SK-N-SH treated with all-trans-retinoic acid at 6 μM for 48 hours (cell line): ENCODE results near the gene CKLF.
"Not testable (repeated sequence)": the region's sequence is repeated elsewhere in the genome, so short reads cannot be mapped to it uniquely, and the experiment has no call there.

Experiments used
- ATAC-seq: fragments of 200-7000 bp; cut with Tn5 transposase; 3 replicates; pipeline ENCODE4 v1.9.1; 2020; ENCODE audit warnings: mild to moderate bottlenecking, moderate library complexity
- CREB5 ChIP-seq: fragments of 250-450 bp; sonication (Bioruptor Pico); IDR thresholded peaks from 2 replicates; pipeline ENCODE4 v1.5.1; 2020; ENCODE audit warnings: low read depth, mild to moderate bottlenecking, moderate library complexity
- CSDC2 ChIP-seq: fragments of 250-450 bp; sonication (Bioruptor Pico); IDR thresholded peaks from 2 replicates; pipeline ENCODE4 v1.5.0; 2020; ENCODE audit warnings: mild to moderate bottlenecking, moderate library complexity
- ESRRG ChIP-seq: fragments of 250-450 bp; sonication (Bioruptor Pico); IDR thresholded peaks from 2 replicates; pipeline ENCODE4 v1.6.1; 2021; ENCODE audit warnings: mild to moderate bottlenecking
- GLIS3 ChIP-seq: fragments of 250-450 bp; sonication (Bioruptor Pico); IDR thresholded peaks from 2 replicates; pipeline ENCODE4 v1.5.0; 2020; ENCODE audit warnings: mild to moderate bottlenecking, moderate library complexity
- ISL1 ChIP-seq: fragments of 250-450 bp; sonication (Bioruptor Pico); IDR thresholded peaks from 2 replicates; pipeline ENCODE4 v2.1.2; 2022; ENCODE audit warnings: mild to moderate bottlenecking, moderate library complexity
- OSR1 ChIP-seq: fragments of 250-450 bp; sonication (Bioruptor Pico); IDR thresholded peaks from 2 replicates; pipeline ENCODE4 v1.8.0; 2022; ENCODE audit warnings: moderate library complexity, mild to moderate bottlenecking, inconsistent platforms
- RARB ChIP-seq: fragments of 250-450 bp; sonication (Bioruptor Pico); IDR thresholded peaks from 2 replicates; pipeline ENCODE4 v1.8.0; 2021; ENCODE audit warnings: mild to moderate bottlenecking, moderate library complexity
- TCF4 ChIP-seq: fragments of 250-450 bp; sonication (Bioruptor Pico); IDR thresholded peaks from 2 replicates; pipeline ENCODE4 v1.8.0; 2021; ENCODE audit warnings: mild to moderate bottlenecking, moderate library complexity, borderline replicate concordance
- TOX ChIP-seq: fragments of 250-450 bp; sonication (Bioruptor Pico); IDR thresholded peaks from 2 replicates; pipeline ENCODE4 v1.8.0; 2021; ENCODE audit warnings: mild to moderate bottlenecking, moderate library complexity, borderline replicate concordance
- ZC3H10 ChIP-seq: fragments of 250-450 bp; sonication (Bioruptor Pico); IDR thresholded peaks from 2 replicates; pipeline ENCODE4 v1.5.1; 2021; ENCODE audit warnings: mild to moderate bottlenecking, moderate library complexity
- ZFP3 ChIP-seq: fragments of 250-450 bp; sonication (Bioruptor Pico); IDR thresholded peaks from 2 replicates; pipeline ENCODE4 v1.5.0; 2020; ENCODE audit warnings: mild to moderate bottlenecking, moderate library complexity
- ZFP30 ChIP-seq: fragments of 450-650 bp; formaldehyde crosslinking; IDR thresholded peaks from 2 replicates; pipeline ENCODE4 v1.5.0; 2022; ENCODE audit warnings: mild to moderate bottlenecking, moderate library complexity
- ZNF565 ChIP-seq: fragments of 450-650 bp; formaldehyde crosslinking; conservative IDR thresholded peaks from 2 replicates; pipeline ENCODE4 v1.5.0; 2020; ENCODE audit warnings: low read depth, mild to moderate bottlenecking, moderate library complexity
- ZNF70 ChIP-seq: fragments of 450-650 bp; formaldehyde crosslinking; IDR thresholded peaks from 2 replicates; pipeline ENCODE4 v1.5.0; 2020; ENCODE audit warnings: mild to moderate bottlenecking, moderate library complexity
- ZNF8 ChIP-seq: fragments of 450-650 bp; formaldehyde crosslinking; IDR thresholded peaks from 2 replicates; pipeline ENCODE4 v1.5.0; 2020; ENCODE audit warnings: mild to moderate bottlenecking, moderate library complexity
- TF ChIP-seq, protein P1 (sequence below): fragments of 250-450 bp; sonication (Bioruptor Pico); IDR thresholded peaks from 2 replicates; pipeline ENCODE4 v1.8.0; 2020; ENCODE audit warnings: mild to moderate bottlenecking, moderate library complexity, borderline replicate concordance
- TF ChIP-seq, protein P2 (sequence below): fragments of 250-450 bp; sonication (Bioruptor Pico); IDR thresholded peaks from 2 replicates; pipeline ENCODE4 v1.8.0; 2021; ENCODE audit warnings: low read depth, mild to moderate bottlenecking, moderate library complexity, borderline replicate concordance
- TF ChIP-seq, protein P3 (sequence below): fragments of 250-450 bp; sonication (Bioruptor Pico); IDR thresholded peaks from 2 replicates; pipeline ENCODE4 v1.5.0; 2020; ENCODE audit warnings: mild to moderate bottlenecking, moderate library complexity

Gene CKLF

DNA sequence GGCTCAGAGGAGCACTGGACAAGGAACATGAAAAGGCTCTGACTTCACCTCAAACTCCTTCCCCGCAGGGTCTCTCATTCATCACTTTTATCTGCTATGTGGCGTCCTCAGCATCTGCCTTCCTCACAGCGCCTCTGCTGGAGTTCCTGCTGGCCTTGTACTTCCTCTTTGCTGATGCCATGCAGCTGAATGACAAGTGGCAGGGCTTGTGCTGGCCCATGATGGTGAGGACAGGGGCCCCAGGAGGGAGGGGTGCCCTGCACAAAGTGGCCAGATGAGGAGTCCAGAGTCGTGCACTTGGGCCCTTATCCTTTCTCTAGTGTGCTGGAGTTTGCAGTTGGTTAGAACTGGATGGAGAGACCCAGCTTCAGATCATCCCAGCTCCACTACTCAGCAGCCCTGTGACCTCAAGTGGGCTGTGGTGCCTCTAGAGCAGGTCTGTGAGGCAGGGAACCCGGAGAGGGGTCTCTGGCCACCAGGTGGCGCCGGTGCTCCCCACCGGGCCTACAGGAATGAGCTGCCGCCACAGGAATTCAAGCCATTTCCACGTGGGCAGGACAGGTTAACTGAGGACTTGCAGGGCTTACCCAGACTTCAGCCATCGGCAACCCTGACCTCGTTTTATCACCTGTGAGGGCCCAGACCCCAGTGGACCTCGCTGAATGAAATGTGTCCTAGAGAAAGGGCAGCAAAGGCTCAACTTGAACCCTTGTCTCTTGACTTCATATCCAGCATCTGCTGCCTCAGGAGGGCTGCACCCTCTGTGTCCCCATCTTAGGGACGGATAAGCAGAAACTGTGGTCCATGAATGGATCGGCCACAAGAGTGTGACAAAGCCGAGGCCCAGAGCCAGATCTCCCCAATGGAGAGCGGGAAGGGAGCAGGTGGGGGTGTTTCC is 56.1 kb downstream of the CKLF start:
- no peak for TF ChIP-seq CREB5 (CRISPR knock-in tag)
- TF ChIP-seq, protein P1, sequence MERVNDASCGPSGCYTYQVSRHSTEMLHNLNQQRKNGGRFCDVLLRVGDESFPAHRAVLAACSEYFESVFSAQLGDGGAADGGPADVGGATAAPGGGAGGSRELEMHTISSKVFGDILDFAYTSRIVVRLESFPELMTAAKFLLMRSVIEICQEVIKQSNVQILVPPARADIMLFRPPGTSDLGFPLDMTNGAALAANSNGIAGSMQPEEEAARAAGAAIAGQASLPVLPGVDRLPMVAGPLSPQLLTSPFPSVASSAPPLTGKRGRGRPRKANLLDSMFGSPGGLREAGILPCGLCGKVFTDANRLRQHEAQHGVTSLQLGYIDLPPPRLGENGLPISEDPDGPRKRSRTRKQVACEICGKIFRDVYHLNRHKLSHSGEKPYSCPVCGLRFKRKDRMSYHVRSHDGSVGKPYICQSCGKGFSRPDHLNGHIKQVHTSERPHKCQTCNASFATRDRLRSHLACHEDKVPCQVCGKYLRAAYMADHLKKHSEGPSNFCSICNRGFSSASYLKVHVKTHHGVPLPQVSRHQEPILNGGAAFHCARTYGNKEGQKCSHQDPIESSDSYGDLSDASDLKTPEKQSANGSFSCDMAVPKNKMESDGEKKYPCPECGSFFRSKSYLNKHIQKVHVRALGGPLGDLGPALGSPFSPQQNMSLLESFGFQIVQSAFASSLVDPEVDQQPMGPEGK (CRISPR knock-in tag), result no peak
- peak; percentile 73; the same call in 1 of the 2 replicates for TF ChIP-seq CSDC2
- TF ChIP-seq OSR1 (CRISPR knock-in tag), result no peak
- TF ChIP-seq ZFP3, result 0 out of 2 replicates have a peak, but pooled peaks have one; percentile 55
- peak; percentile 27; the same call in 1 of the 2 replicates for TF ChIP-seq ISL1 (CRISPR knock-in tag)
- no peak for TF ChIP-seq ESRRG (CRISPR knock-in tag)
- ATAC-seq, result peak; percentile 75

DNA sequence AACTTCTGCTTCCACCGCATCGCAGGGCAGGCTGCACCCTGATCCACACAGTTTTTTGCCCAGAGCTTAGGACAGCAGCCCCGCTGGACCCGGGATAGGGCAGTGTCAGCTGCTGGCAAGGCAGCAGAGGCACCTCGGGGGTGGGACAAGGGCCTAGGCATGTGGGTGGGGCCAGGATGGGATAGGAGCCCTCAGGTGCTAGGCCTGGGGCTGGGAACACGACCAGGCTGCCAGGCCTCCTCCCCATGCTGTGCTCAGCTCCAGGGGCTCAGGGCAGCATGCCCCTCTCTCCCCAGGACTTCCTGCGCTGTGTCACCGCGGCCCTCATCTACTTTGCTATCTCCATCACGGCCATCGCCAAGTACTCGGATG is 56.7 kb downstream of the CKLF start:
- TF ChIP-seq, protein P2, sequence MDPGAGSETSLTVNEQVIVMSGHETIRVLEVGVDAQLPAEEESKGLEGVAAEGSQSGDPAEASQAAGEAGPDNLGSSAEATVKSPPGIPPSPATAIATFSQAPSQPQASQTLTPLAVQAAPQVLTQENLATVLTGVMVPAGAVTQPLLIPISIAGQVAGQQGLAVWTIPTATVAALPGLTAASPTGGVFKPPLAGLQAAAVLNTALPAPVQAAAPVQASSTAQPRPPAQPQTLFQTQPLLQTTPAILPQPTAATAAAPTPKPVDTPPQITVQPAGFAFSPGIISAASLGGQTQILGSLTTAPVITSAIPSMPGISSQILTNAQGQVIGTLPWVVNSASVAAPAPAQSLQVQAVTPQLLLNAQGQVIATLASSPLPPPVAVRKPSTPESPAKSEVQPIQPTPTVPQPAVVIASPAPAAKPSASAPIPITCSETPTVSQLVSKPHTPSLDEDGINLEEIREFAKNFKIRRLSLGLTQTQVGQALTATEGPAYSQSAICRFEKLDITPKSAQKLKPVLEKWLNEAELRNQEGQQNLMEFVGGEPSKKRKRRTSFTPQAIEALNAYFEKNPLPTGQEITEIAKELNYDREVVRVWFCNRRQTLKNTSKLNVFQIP, result no peak
- TF ChIP-seq ISL1 (CRISPR knock-in tag), result no peak
- no peak for ATAC-seq

DNA sequence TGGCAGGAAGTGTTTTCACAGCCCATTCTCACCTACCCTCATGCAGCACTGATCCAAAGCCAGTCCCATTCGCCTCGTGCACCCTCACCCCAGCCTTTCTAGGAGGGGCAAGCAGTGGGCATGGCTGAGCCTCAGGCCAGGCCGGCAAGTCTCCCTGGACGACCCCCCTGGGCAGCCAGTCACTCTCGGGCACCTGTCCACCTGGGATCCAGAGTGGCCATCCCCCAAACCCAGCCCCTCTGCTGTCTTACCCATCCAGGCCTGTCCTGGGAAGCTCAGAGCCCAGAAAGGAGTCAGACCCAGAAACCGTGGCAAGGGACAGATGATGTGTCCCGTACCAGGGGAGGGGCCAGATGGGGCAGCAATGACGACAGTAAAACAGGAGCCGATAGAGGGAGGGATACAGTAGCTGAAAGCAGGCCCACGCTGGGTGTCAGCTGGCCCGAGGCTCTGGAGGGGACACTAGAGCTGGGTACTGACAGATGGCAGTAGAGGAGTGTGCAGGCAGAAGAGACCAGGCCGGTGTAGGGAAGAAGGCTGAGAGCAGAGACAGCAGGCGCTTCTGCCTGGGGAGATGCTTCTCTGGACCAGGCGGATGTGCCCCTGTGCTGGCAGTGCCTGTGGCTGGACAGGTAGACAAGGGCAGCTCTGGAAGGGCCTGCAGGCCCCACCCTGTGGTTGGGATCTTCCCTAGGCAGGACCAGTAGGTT is 57.9 kb downstream of the CKLF start:
- TF ChIP-seq ZFP3 (no peak), ZNF8 (CRISPR knock-in tag) (no peak)
- TF ChIP-seq, all 23 proteins: peak for 0
- no peak for ATAC-seq

DNA sequence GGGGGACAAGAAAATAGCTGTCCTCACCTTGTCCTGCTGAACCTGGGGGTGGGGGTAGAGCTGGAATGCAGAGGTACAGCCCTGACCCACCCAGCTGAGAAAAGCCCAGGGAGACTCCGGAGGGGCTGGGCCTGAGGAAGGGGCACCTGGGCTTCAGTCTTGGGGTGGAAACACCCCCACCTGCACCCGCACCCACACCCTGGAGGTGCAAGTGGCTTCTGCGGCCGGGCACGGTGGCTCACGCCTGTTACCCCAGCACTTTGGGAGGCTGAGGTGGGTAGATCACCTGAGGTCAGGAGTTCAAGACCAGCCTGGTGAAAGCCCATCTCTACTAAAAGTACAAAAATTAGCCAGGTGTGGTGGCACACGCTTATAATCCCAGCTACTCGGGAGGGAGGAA is 59.5 kb downstream of the CKLF start:
- not testable (repeated sequence) for ATAC-seq

DNA sequence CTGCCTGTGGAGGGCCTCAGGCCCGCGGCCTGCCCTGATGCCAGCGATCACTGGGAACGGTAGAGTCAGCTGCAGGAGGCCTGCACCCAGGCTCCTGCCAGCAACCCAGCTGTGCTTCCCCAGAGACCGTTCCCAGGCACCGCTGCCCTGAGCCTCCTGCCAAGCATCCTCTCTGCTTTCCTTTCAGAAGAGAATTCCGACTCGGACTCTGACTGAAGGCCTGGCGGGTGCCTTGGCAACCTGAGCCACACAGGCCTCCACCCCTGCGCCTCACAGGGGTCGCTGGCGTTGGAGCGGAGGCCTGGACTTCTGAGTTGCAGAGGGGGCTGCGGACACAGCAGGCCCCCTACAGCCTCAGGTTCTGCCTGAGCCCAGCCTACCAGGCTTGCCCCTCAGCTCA is 60.0 kb downstream of the CKLF start:
- TF ChIP-seq TOX (CRISPR knock-in tag), result no peak
- TF ChIP-seq, protein P3, sequence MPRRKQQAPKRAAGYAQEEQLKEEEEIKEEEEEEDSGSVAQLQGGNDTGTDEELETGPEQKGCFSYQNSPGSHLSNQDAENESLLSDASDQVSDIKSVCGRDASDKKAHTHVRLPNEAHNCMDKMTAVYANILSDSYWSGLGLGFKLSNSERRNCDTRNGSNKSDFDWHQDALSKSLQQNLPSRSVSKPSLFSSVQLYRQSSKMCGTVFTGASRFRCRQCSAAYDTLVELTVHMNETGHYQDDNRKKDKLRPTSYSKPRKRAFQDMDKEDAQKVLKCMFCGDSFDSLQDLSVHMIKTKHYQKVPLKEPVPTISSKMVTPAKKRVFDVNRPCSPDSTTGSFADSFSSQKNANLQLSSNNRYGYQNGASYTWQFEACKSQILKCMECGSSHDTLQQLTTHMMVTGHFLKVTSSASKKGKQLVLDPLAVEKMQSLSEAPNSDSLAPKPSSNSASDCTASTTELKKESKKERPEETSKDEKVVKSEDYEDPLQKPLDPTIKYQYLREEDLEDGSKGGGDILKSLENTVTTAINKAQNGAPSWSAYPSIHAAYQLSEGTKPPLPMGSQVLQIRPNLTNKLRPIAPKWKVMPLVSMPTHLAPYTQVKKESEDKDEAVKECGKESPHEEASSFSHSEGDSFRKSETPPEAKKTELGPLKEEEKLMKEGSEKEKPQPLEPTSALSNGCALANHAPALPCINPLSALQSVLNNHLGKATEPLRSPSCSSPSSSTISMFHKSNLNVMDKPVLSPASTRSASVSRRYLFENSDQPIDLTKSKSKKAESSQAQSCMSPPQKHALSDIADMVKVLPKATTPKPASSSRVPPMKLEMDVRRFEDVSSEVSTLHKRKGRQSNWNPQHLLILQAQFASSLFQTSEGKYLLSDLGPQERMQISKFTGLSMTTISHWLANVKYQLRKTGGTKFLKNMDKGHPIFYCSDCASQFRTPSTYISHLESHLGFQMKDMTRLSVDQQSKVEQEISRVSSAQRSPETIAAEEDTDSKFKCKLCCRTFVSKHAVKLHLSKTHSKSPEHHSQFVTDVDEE, result no peak
- TF ChIP-seq ZNF565 (CRISPR knock-in tag), result no peak
- TF ChIP-seq ZC3H10 (CRISPR knock-in tag), result no peak
- TF ChIP-seq GLIS3 (CRISPR knock-in tag), result no peak
- no peak for TF ChIP-seq TCF4 (CRISPR knock-in tag)
- no peak for TF ChIP-seq RARB (CRISPR knock-in tag)
- no peak for TF ChIP-seq ZFP30
- TF ChIP-seq ZNF8 (CRISPR knock-in tag), result no peak
- TF ChIP-seq, protein P1 (CRISPR knock-in tag), result no peak
- TF ChIP-seq ZNF70 (CRISPR knock-in tag), result no peak
- TF ChIP-seq ZFP3, result no peak
- TF ChIP-seq ISL1 (CRISPR knock-in tag), result no peak
- TF ChIP-seq OSR1 (CRISPR knock-in tag), result no peak
- TF ChIP-seq CSDC2, result no peak
- ATAC-seq, result no peak
